ENCODE measurements around the gene SAP25. TPM values are rescaled to one million over a fixed set of nuclear protein-coding genes. Genes with fewer than 3 reads are reported as not detected.
A peak's percentile ranks its signal among the peaks of the same experiment; 100 is the strongest.

The SAP25 gene
- polyA plus RNA-seq, 3 donors = 67.2 TPM; not detected in 2

GRCh38 chr7:100568896-100569844 is 4.5 kb downstream of the SAP25 start:
- H3K27me3 ChIP-seq (ENCODE audit: control insufficient read depth in 2 of 2, insufficient read depth in 2 of 2, low read length in 2 of 2) = peaks cover 3 to 38% of the 10 kb centered on the region in 2 donors
- H3K9me3 ChIP-seq (replicated peaks in 1 of 2; ENCODE audit: control insufficient read depth in 1 of 2, insufficient read depth in 1 of 2, low read length in 2 of 2) = no peaks in the 10 kb centered on the region
- H3K4me3 Mint-ChIP-seq = peak overlapping the region; percentile 12 to 77
- peak; percentile 58 for TF ChIP-seq CTCF (IDR thresholded peaks at IDR 0.05)
- peaks cover 12 to 31% of the 10 kb centered on the region in 2 donors for H3K36me3 Mint-ChIP-seq
- peaks cover 18 to 26% of the 10 kb centered on the region in 2 donors for H3K36me3 ChIP-seq (replicated peaks in 1 of 2; ENCODE audit: control insufficient read depth in 1 of 2, insufficient read depth in 2 of 2, low read length in 2 of 2)
- H3K27ac Mint-ChIP-seq = peak overlapping the region in 2 of 7 donors; percentile 46 to 50
- no peak overlapping the region for H3K27ac ChIP-seq (ENCODE audit: low read depth in 1 of 2, low read length in 2 of 2)
- H3K27me3 Mint-ChIP-seq (ENCODE audit: low read depth in 3 of 3) = peaks cover 28 to 53% (median 39%) of the 10 kb centered on the region in 3 donors
- peak overlapping the region; percentile 65 for H2AFZ ChIP-seq (ENCODE audit: insufficient read depth, low read depth, low read length, poor library complexity, severe bottlenecking)
- H3K4me2 ChIP-seq (replicated peaks; ENCODE audit: extremely low read depth, low read length, poor library complexity, severe bottlenecking) = peak overlapping the region; percentile 53
- H3K79me2 ChIP-seq (ENCODE audit: insufficient read depth, low read length) = no peaks in the 10 kb centered on the region
- no peak overlapping the region for H3K9ac ChIP-seq (ENCODE audit: insufficient read depth, low read length, poor library complexity, severe bottlenecking)
- intact Hi-C loops (cut with micrococcal nuclease) = no loop called here
- H3K9me3 Mint-ChIP-seq = peaks cover 0 to 17% (median 3%) of the 10 kb centered on the region in 7 donors
- H4K20me1 ChIP-seq (ENCODE audit: insufficient read depth, low read length) = peaks cover 56% of the 10 kb centered on the region
- DNase-seq = peak in 2 of 3 donors; percentile 38 to 50
- 17% methylated on average over 23 of the region's 36 CpGs for WGBS (ENCODE audit: insufficient coverage)
- H3K4me1 Mint-ChIP-seq = peaks cover 38% of the 10 kb centered on the region
- peak overlapping the region in 1 of 3 experiments; percentile 34 for H3K4me3 ChIP-seq (replicated peaks in 1 of 3; ENCODE audit: low read depth in 2 of 3, low read length in 3 of 3)
- peaks cover 27 to 48% of the 10 kb centered on the region in 2 donors for H3K4me1 ChIP-seq (ENCODE audit: control insufficient read depth in 1 of 2, insufficient read depth in 2 of 2, low read length in 2 of 2)

- H3K79me2 ChIP-seq (ENCODE audit: insufficient read depth, low read length) = no peaks in the 10 kb centered on the region
- Mint-ChIP-seq H3K4me3 (peak overlapping the region in 1 of 2 donors; percentile 77), H3K9me3 (peaks cover 0 to 17% (median 3%) of the 10 kb centered on the region in 7 donors), H3K27ac (no peak overlapping the region), H3K27me3 (ENCODE audit: low read depth in 3 of 3) (peaks cover 28 to 49% (median 39%) of the 10 kb centered on the region in 3 donors), H3K4me1 (peaks cover 40% of the 10 kb centered on the region), H3K36me3 (peaks cover 13 to 32% of the 10 kb centered on the region in 2 donors)
- peaks cover 3 to 38% of the 10 kb centered on the region in 2 donors for H3K27me3 ChIP-seq (ENCODE audit: control insufficient read depth in 2 of 2, insufficient read depth in 2 of 2, low read length in 2 of 2)
- intact Hi-C loops (cut with micrococcal nuclease) = no loop called here
- peaks cover 27 to 48% of the 10 kb centered on the region in 2 donors for H3K4me1 ChIP-seq (ENCODE audit: control insufficient read depth in 1 of 2, insufficient read depth in 2 of 2, low read length in 2 of 2)
- peaks cover 50% of the 10 kb centered on the region for H4K20me1 ChIP-seq (ENCODE audit: insufficient read depth, low read length)
- no peak for TF ChIP-seq CTCF (IDR thresholded peaks at IDR 0.05)
- H3K4me2 ChIP-seq (replicated peaks; ENCODE audit: extremely low read depth, low read length, poor library complexity, severe bottlenecking) = no peak overlapping the region
- H3K27ac ChIP-seq (ENCODE audit: low read depth in 1 of 2, low read length in 2 of 2) = no peak overlapping the region
- H3K9me3 ChIP-seq (replicated peaks in 1 of 2; ENCODE audit: control insufficient read depth in 1 of 2, insufficient read depth in 1 of 2, low read length in 2 of 2) = no peaks in the 10 kb centered on the region
- WGBS (ENCODE audit: insufficient coverage) = 71% methylated on average over 5 of the region's 11 CpGs
- no peak overlapping the region for H2AFZ ChIP-seq (ENCODE audit: insufficient read depth, low read depth, low read length, poor library complexity, severe bottlenecking)
- peaks cover 13 to 21% of the 10 kb centered on the region in 2 donors for H3K36me3 ChIP-seq (replicated peaks in 1 of 2; ENCODE audit: control insufficient read depth in 1 of 2, insufficient read depth in 2 of 2, low read length in 2 of 2)
- no peak overlapping the region for H3K9ac ChIP-seq (ENCODE audit: insufficient read depth, low read length, poor library complexity, severe bottlenecking)
- H3K4me3 ChIP-seq (replicated peaks in 1 of 3; ENCODE audit: low read depth in 2 of 3, low read length in 3 of 3) = no peak overlapping the region
- DNase-seq = no peak
These were observed 5.4 kb downstream of the SAP25 start for GRCh38 chr7:100568176-100568895.

All from CD14-positive monocyte (primary cell).